Liver (tissue), 9 donors: ENCODE measurements around the gene SERINC5. TPM values are rescaled to one million over a fixed set of nuclear protein-coding genes. Genes with fewer than 3 reads are reported as not detected.

Experiments
- DNase-seq: peaks from one replicate; pipeline ENCODE4 v3.0.0-alpha.2; 2017; ENCODE audit warnings: low spot score
- H3K27ac ChIP-seq, 2 donors: one replicate each; pipeline ENCODE4 v1.7.0; 2013; ENCODE audit warnings: inconsistent platforms in 2 of 2, low read length in 2 of 2, control low read depth in 1 of 2, low read depth in 1 of 2, mild to moderate bottlenecking in 1 of 2
- H3K27me3 ChIP-seq, 4 donors: one replicate each; pipeline versions ENCODE4 v1.6.1 to v1.7.0; 2013; ENCODE audit warnings: low read length in 3 of 4, inconsistent platforms in 1 of 4, mild to moderate bottlenecking in 1 of 4, moderate library complexity in 1 of 4; ENCODE audit not compliant: control insufficient read depth in 4 of 4, insufficient read depth in 4 of 4
- H3K36me3 ChIP-seq, 4 donors: one replicate each; pipeline versions ENCODE4 v1.6.1 to v1.7.0; 2013; ENCODE audit warnings: low read length in 3 of 4, mild to moderate bottlenecking in 3 of 4, low read depth in 1 of 4, moderate library complexity in 1 of 4; ENCODE audit not compliant: control insufficient read depth in 4 of 4, insufficient read depth in 3 of 4
- H3K4me1 ChIP-seq, 4 donors: one replicate each; pipeline versions ENCODE4 v1.6.1 to v1.7.0; 2013; ENCODE audit warnings: low read length in 3 of 4, mild to moderate bottlenecking in 3 of 4, moderate library complexity in 1 of 4; ENCODE audit not compliant: control insufficient read depth in 4 of 4, insufficient read depth in 4 of 4
- H3K4me3 ChIP-seq, 3 donors: one replicate each; pipeline versions ENCODE4 v1.6.1 to v1.7.0; 2013; ENCODE audit warnings: low read length in 3 of 3, control low read depth in 1 of 3, low read depth in 1 of 3, mild to moderate bottlenecking in 1 of 3
- H3K9ac ChIP-seq, 2 donors: one replicate each; pipeline ENCODE4 v1.7.0; 2013; ENCODE audit warnings: low read length in 2 of 2, mild to moderate bottlenecking in 2 of 2, moderate library complexity in 2 of 2, control low read depth in 1 of 2, low read depth in 1 of 2
- H3K9me3 ChIP-seq, 4 donors: one replicate each; pipeline versions ENCODE4 v1.6.1 to v1.7.0; 2013; ENCODE audit warnings: low read length in 3 of 4; ENCODE audit not compliant: control insufficient read depth in 4 of 4
- EGR1 ChIP-seq, 2 donors: IDR thresholded peaks; 2 replicates each; pipeline ENCODE4 v1.6.1; 2016 to 2018; ENCODE audit warnings: antibody characterized with exemption in 2 of 2, low read depth in 2 of 2
- FOXA1 ChIP-seq: IDR thresholded peaks from 2 replicates; pipeline ENCODE4 v1.6.1; 2016; ENCODE audit warnings: antibody characterized with exemption
- FOXA2 ChIP-seq: IDR thresholded peaks from 2 replicates; pipeline ENCODE4 v1.6.1; 2016; ENCODE audit warnings: antibody characterized with exemption
- HNF4A ChIP-seq, 2 donors: conservative IDR thresholded peaks; 2 replicates each; pipeline ENCODE4 v1.6.1; 2016; ENCODE audit warnings: antibody characterized with exemption in 2 of 2, mild to moderate bottlenecking in 2 of 2
- HNF4G ChIP-seq: IDR thresholded peaks from 2 replicates; pipeline ENCODE4 v1.6.1; 2016; ENCODE audit warnings: antibody characterized with exemption
- JUND ChIP-seq, 2 donors: IDR thresholded peaks; 2 replicates each; pipeline ENCODE4 v1.6.1; 2016; ENCODE audit warnings: antibody characterized with exemption in 2 of 2
- RAD21 ChIP-seq, 2 donors: IDR thresholded peaks; 2 replicates each; pipeline ENCODE4 v1.6.1; 2016; ENCODE audit warnings: antibody characterized with exemption in 2 of 2, mild to moderate bottlenecking in 2 of 2
- RXRA ChIP-seq, 2 donors: IDR thresholded peaks; 2 replicates each; pipeline ENCODE4 v1.6.1; 2017 to 2018; ENCODE audit warnings: antibody characterized with exemption in 2 of 2, mild to moderate bottlenecking in 1 of 2
- SP1 ChIP-seq: IDR thresholded peaks from 2 replicates; pipeline ENCODE4 v1.6.1; 2018; ENCODE audit warnings: antibody characterized with exemption, mild to moderate bottlenecking
- WGBS: extraction: QIAGEN DNeasy Blood & Tissue Kit; methylation state at CpG from one replicate; pipeline ENCODE4 v1.1.7; 2013; 5-methylcytosine and 5-hydroxymethylcytosine counted together
- polyA plus RNA-seq, 2 donors: library from polyadenylated mRNA; stranded (reverse) in 1 of 2; unstranded in 1 of 2; fragments of 200-250 nt in 1 of 2; fragments of >200 nt in 1 of 2; fragmentation: Nextera tagmentation in 1 of 2; extraction: Ambion mirVana in 1 of 2; gene quantifications; one replicate each; pipeline versions ENCODE4 v1.2.1 to v1.2.3, GENCODE V29; 2013 to 2015
- total RNA-seq, 2 donors: library from RNA; depleted of rRNA; stranded (reverse); fragments of >200 nt; gene quantifications; one replicate each; pipeline ENCODE4 v1.2.3, GENCODE V29; 2014
- TF ChIP-seq, protein P1 (sequence below): IDR thresholded peaks from 2 replicates; pipeline ENCODE4 v1.6.1; 2016; ENCODE audit warnings: antibody characterized with exemption, mild to moderate bottlenecking
- TF ChIP-seq, protein P2 (sequence below): IDR thresholded peaks from 2 replicates; pipeline ENCODE4 v1.6.1; 2016; ENCODE audit warnings: antibody characterized with exemption
- TF ChIP-seq, protein P3 (sequence below): IDR thresholded peaks from 2 replicates; pipeline ENCODE4 v1.6.1; 2016; ENCODE audit warnings: antibody characterized with exemption
- donor health status: healthy.
- donor health status: healthy.
- donor health status: healthy.
- donor health status: healthy.
- donor health status: healthy.

SERINC5 gene
- total and polyA plus RNA-seq, 4 donors, result 22.2 to 82.3 (median 32.0) TPM

DNA sequence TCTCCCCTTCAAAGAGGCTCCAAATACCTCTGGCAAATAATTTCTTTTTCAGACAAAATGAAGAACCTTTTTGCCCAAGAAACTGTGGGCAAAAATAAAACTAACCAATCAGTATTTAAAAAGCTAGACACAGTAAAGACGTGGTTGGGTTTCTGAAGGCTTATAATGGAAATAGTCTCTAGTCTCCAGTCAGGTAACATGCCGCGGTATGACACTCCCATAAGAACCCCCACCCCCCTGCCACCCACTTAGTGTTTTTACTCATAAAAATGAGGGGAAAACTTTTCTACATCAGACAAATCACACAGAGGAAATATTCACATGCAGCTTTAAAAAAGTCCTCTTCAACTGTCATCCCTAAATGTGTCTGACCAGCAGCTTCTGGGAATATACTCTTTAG lies 115.4 kb downstream of the SERINC5 start:
- TF ChIP-seq, protein P1, sequence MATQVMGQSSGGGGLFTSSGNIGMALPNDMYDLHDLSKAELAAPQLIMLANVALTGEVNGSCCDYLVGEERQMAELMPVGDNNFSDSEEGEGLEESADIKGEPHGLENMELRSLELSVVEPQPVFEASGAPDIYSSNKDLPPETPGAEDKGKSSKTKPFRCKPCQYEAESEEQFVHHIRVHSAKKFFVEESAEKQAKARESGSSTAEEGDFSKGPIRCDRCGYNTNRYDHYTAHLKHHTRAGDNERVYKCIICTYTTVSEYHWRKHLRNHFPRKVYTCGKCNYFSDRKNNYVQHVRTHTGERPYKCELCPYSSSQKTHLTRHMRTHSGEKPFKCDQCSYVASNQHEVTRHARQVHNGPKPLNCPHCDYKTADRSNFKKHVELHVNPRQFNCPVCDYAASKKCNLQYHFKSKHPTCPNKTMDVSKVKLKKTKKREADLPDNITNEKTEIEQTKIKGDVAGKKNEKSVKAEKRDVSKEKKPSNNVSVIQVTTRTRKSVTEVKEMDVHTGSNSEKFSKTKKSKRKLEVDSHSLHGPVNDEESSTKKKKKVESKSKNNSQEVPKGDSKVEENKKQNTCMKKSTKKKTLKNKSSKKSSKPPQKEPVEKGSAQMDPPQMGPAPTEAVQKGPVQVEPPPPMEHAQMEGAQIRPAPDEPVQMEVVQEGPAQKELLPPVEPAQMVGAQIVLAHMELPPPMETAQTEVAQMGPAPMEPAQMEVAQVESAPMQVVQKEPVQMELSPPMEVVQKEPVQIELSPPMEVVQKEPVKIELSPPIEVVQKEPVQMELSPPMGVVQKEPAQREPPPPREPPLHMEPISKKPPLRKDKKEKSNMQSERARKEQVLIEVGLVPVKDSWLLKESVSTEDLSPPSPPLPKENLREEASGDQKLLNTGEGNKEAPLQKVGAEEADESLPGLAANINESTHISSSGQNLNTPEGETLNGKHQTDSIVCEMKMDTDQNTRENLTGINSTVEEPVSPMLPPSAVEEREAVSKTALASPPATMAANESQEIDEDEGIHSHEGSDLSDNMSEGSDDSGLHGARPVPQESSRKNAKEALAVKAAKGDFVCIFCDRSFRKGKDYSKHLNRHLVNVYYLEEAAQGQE, result no peak
- TF ChIP-seq FOXA1 (no peak), HNF4G (no peak), RAD21 (IDR thresholded peaks at IDR 0.05) (no peak), EGR1 (IDR thresholded peaks at IDR 0.05; ENCODE audit: low read depth in 2 of 2) (no peak), HNF4A (conservative IDR thresholded peaks at IDR 0.05) (no peak), RXRA (IDR thresholded peaks at IDR 0.05) (no peak), SP1 (no peak)
- TF ChIP-seq, protein P2, sequence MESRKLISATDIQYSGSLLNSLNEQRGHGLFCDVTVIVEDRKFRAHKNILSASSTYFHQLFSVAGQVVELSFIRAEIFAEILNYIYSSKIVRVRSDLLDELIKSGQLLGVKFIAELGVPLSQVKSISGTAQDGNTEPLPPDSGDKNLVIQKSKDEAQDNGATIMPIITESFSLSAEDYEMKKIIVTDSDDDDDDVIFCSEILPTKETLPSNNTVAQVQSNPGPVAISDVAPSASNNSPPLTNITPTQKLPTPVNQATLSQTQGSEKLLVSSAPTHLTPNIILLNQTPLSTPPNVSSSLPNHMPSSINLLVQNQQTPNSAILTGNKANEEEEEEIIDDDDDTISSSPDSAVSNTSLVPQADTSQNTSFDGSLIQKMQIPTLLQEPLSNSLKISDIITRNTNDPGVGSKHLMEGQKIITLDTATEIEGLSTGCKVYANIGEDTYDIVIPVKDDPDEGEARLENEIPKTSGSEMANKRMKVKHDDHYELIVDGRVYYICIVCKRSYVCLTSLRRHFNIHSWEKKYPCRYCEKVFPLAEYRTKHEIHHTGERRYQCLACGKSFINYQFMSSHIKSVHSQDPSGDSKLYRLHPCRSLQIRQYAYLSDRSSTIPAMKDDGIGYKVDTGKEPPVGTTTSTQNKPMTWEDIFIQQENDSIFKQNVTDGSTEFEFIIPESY, result no peak
- Histone ChIP-seq H3K36me3 (peaks cover 8 to 30% (median 28%) of the 10 kb centered on the region in 4 donors), H3K27ac (no peak overlapping the region)

DNA sequence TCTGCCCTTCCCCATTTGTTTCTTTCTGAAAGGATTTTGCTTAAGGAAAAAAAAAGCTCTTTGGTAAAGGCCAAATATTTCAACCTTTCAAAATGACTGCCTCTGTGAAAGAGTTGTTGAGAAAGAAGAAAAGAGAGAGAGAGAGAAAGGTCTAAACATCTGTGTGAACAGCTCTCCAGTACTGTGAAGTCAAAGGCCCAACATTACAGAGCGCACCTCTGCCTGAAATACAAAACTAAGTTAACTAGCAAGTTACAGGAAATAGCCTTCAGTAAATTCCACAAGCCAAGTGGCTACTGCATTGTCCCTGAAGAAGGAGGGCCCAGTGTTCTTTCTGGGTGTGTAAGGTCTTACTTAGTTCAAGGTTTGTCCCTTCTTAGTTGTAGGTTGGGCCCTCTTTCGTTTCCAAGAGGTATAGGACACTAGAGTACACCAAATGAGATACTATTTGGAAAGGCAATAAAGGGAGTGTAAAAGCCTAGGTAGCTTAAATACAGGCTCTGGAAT lies 116.3 kb downstream of the SERINC5 start:
- Histone ChIP-seq H3K27me3 (no peaks in the 10 kb centered on the region), H3K4me3 (no peak overlapping the region), H3K4me1 (no peaks in the 10 kb centered on the region), H3K9me3 (no peaks in the 10 kb centered on the region), H3K27ac (no peak overlapping the region), H3K9ac (no peak overlapping the region), H3K36me3 (peaks cover 8 to 30% (median 24%) of the 10 kb centered on the region in 4 donors)
- WGBS, result 92% methylated on average over 2 of the region's 2 CpGs
- TF ChIP-seq EGR1 (IDR thresholded peaks at IDR 0.05; ENCODE audit: low read depth in 2 of 2), result no peak
- TF ChIP-seq HNF4G, result no peak
- TF ChIP-seq FOXA1, result no peak
- no peak for TF ChIP-seq FOXA2
- TF ChIP-seq RXRA (IDR thresholded peaks at IDR 0.05), result no peak
- TF ChIP-seq JUND (IDR thresholded peaks at IDR 0.05), result no peak
- TF ChIP-seq, protein P3, sequence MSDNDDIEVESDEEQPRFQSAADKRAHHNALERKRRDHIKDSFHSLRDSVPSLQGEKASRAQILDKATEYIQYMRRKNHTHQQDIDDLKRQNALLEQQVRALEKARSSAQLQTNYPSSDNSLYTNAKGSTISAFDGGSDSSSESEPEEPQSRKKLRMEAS, result no peak
- TF ChIP-seq, protein P2, result no peak
- no peak for TF ChIP-seq HNF4A (conservative IDR thresholded peaks at IDR 0.05)
- DNase-seq, result no peak

More for the DNA sequence above, 115.4 kb downstream of the SERINC5 start:
- no peak for DNase-seq
- H3K9me3 ChIP-seq, result no peaks in the 10 kb centered on the region
- no peak overlapping the region for H3K9ac ChIP-seq
- 95% methylated on average over 3 of the region's 3 CpGs for WGBS
- no peak overlapping the region for H3K4me3 ChIP-seq
- H3K27me3 ChIP-seq, result no peaks in the 10 kb centered on the region
- H3K4me1 ChIP-seq, result no peaks in the 10 kb centered on the region
